Gastrocnemius medialis (tissue), 4 donors: ENCODE measurements around the gene PSAT1. TPM values are rescaled to one million over a fixed set of nuclear protein-coding genes. Genes with fewer than 3 reads are reported as not detected.

Source experiments
- ATAC-seq, 2 donors: fragments of 150-250 bp; one replicate each; pipeline ENCODE4 v1.9.1; 2016
- DNase-seq, 2 donors: peaks; one replicate each; pipeline ENCODE4 v3.0.0-alpha.2; 2019
- H3K27ac ChIP-seq, 4 donors: fragments of 200-600 bp; sonication (generic); 1 replicate in 1 of 4; 2 replicates in 3 of 4; pipeline ENCODE4 v1.5.1; 2016 to 2018; ENCODE audit warnings: mild to moderate bottlenecking in 2 of 4, moderate library complexity in 1 of 4
- H3K27me3 ChIP-seq, 3 donors: fragments of 200-600 bp; sonication (generic) in 2 of 3; 1 replicate in 1 of 3; 2 replicates in 2 of 3; pipeline versions ENCODE4 v1.5.1 to v1.6.0; 2016 to 2019; ENCODE audit warnings: mild to moderate bottlenecking in 1 of 3, moderate library complexity in 1 of 3
- H3K36me3 ChIP-seq, 2 donors: fragments of 200-600 bp; sonication (generic) in 1 of 2; one replicate each; pipeline ENCODE4 v1.5.1; 2017 to 2018
- H3K4me1 ChIP-seq, 2 donors: fragments of 200-600 bp; sonication (generic) in 1 of 2; one replicate each; pipeline ENCODE4 v1.5.1; 2016 to 2017; ENCODE audit warnings: mild to moderate bottlenecking in 2 of 2
- H3K4me3 ChIP-seq, 4 donors: fragments of 200-600 bp; sonication (generic) in 3 of 4; 1 replicate in 1 of 4; 2 replicates in 3 of 4; pipeline ENCODE4 v1.5.1; 2016 to 2019; ENCODE audit warnings: mild to moderate bottlenecking in 2 of 4
- H3K9me3 ChIP-seq, 3 donors: fragments of 200-600 bp; sonication (generic) in 2 of 3; 1 replicate in 1 of 3; 2 replicates in 2 of 3; pipeline ENCODE4 v1.5.1; 2016 to 2019
- CTCF ChIP-seq, 5 experiments: fragments of 450-650 bp in 3 of 5; fragments of 200-600 bp in 2 of 5; sonication (generic) in 2 of 5; IDR thresholded peaks in 4 of 5; conservative IDR thresholded peaks in 1 of 5; 1 replicate in 4 of 5; 2 replicates in 1 of 5; pipeline ENCODE4 v1.5.1; 2016 to 2019; ENCODE audit warnings: antibody characterized with exemption in 5 of 5, mild to moderate bottlenecking in 3 of 5, moderate library complexity in 3 of 5
- POLR2A ChIP-seq, 2 donors: fragments of 450-650 bp; IDR thresholded peaks; one replicate each; pipeline ENCODE4 v1.6.1; 2017; ENCODE audit warnings: antibody characterized with exemption in 2 of 2, mild to moderate bottlenecking in 2 of 2, moderate library complexity in 2 of 2
- in situ Hi-C, 4 donors: fragments of 200-750 bp; cut with MboI; loops; one replicate each; pipeline versions ENCODE4 v1.15.0 to v1.8.0; 2017; ENCODE audit warnings: low sequenced_read_pairs in 4 of 4
- intact Hi-C: fragments of 100-400 bp; cut with DNase I; formaldehyde crosslinking; loops from one replicate; pipeline ENCODE4 v1.15.1; 2023; ENCODE audit warnings: low total_unique reads
- total RNA-seq, 4 donors: library from RNA; depleted of rRNA; stranded (reverse); fragments of >200 nt; gene quantifications; one replicate each; pipeline versions ENCODE4 v1.1.0 to v1.2.3, GENCODE V29; 2016

PSAT1 gene
- total RNA-seq, 4 donors from 2014 or later: 0.33 to 0.52 TPM; not detected in 2

DNA sequence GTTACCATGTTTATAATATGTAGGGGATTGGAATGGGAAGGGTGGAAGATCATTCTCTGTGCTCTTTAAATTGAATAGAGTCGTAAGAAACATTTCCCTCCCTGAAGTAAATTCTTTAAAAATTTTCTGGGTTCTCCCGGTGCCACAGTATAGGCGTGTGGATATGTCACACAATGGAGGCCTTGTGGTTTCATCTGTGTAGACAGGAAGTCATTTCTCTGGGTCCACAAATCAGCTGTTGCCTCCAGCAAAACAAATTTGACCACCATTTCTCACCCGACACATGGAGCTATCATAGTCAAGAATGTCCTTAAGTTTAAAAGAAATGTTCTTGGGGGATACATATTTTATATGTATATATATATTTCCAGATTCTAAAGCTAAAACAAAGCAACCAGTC, 43.6 kb upstream of the PSAT1 start:
- no peak overlapping the region for H3K4me3 ChIP-seq
- no peak for TF ChIP-seq CTCF (IDR thresholded peaks at IDR 0.05 in 4 of 5, conservative IDR thresholded peaks at IDR 0.05 in 1 of 5)
- no peak for TF ChIP-seq POLR2A (IDR thresholded peaks at IDR 0.05)
- peaks cover 0 to 6% of the 10 kb centered on the region in 2 donors for H3K36me3 ChIP-seq
- no peak for DNase-seq
- no peaks in the 10 kb centered on the region for H3K4me1 ChIP-seq
- intact Hi-C loops (no loop called here), in situ Hi-C loops (no loop called here)
- H3K27ac ChIP-seq: no peak overlapping the region
- no peaks in the 10 kb centered on the region for H3K27me3 ChIP-seq
- no peak for ATAC-seq
- H3K9me3 ChIP-seq: no peaks in the 10 kb centered on the region

DNA sequence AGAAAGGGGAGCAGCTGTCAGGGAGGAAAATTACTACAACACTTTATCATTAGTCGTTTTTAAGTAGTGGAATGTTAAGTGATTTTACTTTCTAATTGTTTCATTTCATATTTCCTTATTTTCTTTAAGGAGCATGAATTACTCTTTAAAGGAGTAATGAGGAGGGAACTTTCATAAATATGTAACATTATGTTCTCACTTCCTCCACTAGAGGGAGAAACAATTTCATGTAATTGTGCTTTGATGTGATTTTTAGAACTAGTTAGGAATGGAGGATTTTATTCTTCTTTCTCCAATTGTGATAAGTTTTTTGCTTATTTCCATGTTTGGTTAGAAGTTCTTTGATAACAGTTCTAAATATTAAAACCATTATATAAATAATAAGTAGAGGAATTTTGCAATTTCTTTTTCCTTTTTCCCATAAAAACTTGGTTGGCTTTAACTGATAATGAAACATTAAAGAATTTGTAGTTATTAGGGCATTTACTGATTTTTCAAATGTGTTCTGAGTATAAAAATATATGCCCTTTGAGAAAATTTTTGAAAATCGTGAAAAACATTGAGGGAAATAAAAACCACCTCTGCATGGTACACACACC, 35.4 kb upstream of the PSAT1 start:
- Histone ChIP-seq H3K9me3 (no peaks in the 10 kb centered on the region), H3K36me3 (peaks cover 0 to 8% of the 10 kb centered on the region in 2 donors), H3K27ac (no peak overlapping the region), H3K4me1 (no peaks in the 10 kb centered on the region), H3K27me3 (no peaks in the 10 kb centered on the region), H3K4me3 (no peak overlapping the region)
- ATAC-seq (no peak), DNase-seq (no peak)
- in situ Hi-C loops (loop anchor here in 1 of 4 donors (5.0 kb wide), 1 partner anchor 106 kb away; no protein-coding TSS in a partner anchor), intact Hi-C loops (loop anchor here (5.0 kb wide), 1 partner anchor 106 kb away; no protein-coding TSS in a partner anchor)
- TF ChIP-seq CTCF (IDR thresholded peaks at IDR 0.05 in 4 of 5, conservative IDR thresholded peaks at IDR 0.05 in 1 of 5): peak in 4 of 5 experiments; percentile 22 to 56 (median 36)
- no peak for TF ChIP-seq POLR2A (IDR thresholded peaks at IDR 0.05)

DNA sequence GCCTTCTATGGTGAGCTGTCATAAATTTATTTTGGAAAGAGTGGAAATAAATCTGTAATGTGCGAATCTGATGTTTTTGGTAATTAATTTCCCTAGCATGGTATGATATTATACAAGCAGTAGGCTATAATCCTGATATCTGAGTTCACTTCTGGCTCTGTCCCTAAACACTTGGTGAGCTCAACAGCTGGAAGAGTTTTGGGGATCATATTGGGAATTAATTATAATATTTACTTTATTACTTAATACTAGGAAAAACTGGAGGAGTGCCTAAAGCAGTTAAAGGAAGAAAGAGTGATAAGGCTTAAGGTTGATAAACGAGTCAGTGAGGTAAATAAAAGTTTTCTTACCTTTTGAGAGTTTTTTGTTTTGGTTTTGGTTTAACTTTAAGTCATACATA, 34.3 kb upstream of the PSAT1 start:
- TF ChIP-seq POLR2A (IDR thresholded peaks at IDR 0.05) (no peak), CTCF (IDR thresholded peaks at IDR 0.05 in 4 of 5, conservative IDR thresholded peaks at IDR 0.05 in 1 of 5) (no peak)
- ATAC-seq: no peak
- Histone ChIP-seq H3K4me1 (no peaks in the 10 kb centered on the region), H3K27ac (no peak overlapping the region), H3K27me3 (no peaks in the 10 kb centered on the region), H3K4me3 (no peak overlapping the region), H3K9me3 (no peaks in the 10 kb centered on the region), H3K36me3 (peaks cover 0 to 18% of the 10 kb centered on the region in 2 donors)
- in situ Hi-C loops: loop anchor here in 1 of 4 donors (5.0 kb wide), 1 partner anchor 105 kb away; no protein-coding TSS in a partner anchor
- no peak for DNase-seq
- intact Hi-C loops: loop anchor here (5.0 kb wide), 1 partner anchor 105 kb away; no protein-coding TSS in a partner anchor

DNA sequence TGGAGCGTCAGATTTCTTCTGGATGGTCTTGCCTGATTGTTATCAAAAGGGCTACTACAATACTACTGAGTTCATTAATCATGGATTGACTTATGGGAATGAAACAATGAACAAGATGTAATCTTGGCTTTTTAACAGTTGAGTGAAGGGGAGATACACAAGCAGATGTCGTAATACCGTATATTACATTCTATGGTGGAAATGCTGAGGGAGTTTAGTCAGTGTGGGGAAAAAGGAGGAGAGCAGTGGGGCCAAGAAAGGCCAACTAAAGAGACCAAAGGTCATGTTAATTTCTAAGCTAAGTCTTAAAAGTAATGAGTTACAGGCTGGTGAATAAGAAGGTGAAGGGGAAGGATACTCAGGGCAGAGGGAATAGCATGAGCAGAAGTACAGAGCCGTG, 29.0 kb upstream of the PSAT1 start:
- TF ChIP-seq CTCF (IDR thresholded peaks at IDR 0.05 in 4 of 5, conservative IDR thresholded peaks at IDR 0.05 in 1 of 5): no peak
- no peak for TF ChIP-seq POLR2A (IDR thresholded peaks at IDR 0.05)
- ATAC-seq: no peak
- Histone ChIP-seq H3K4me3 (no peak overlapping the region), H3K27me3 (no peaks in the 10 kb centered on the region), H3K27ac (no peak overlapping the region), H3K9me3 (no peaks in the 10 kb centered on the region), H3K36me3 (peaks cover 0 to 35% of the 10 kb centered on the region in 2 donors), H3K4me1 (no peaks in the 10 kb centered on the region)
- in situ Hi-C loops (no loop called here), intact Hi-C loops (no loop called here)
- no peak for DNase-seq
